Left ventricle myocardium superior (tissue), 1 donor: Measurements from ENCODE around the gene PYGO1. TPM values are rescaled to one million over a fixed set of nuclear protein-coding genes. Genes with fewer than 3 reads are reported as not detected.
A peak's percentile ranks its signal among the peaks of the same experiment; 100 is the strongest.
"Not testable (repeated sequence)": the region's sequence is repeated elsewhere in the genome, so short reads cannot be mapped to it uniquely, and the experiment has no call there.

ENCODE experiments used
- ATAC-seq: fragments of 200-7000 bp; cut with Tn5 transposase; one replicate; pipeline ENCODE4 v1.9.1; 2020; ENCODE audit warnings: mild to moderate bottlenecking, moderate library complexity
- DNase-seq: peaks from one replicate; pipeline ENCODE4 v3.0.0-alpha.2; 2020
- intact Hi-C: fragments of 100-400 bp; cut with micrococcal nuclease; formaldehyde crosslinking; loops from one replicate; pipeline ENCODE4 v1.11.0; 2022
- total RNA-seq: library from RNA; stranded (reverse); fragmentation: NEBNext Ultra II Directional; extraction: Animal tissue kit (Norgen Biotek cat#: 25700); gene quantifications from one replicate; pipeline ENCODE4 v1.2.1, GENCODE V29; 2021
- donor health status: DM: no; HTN: yes; CAD: no; lungs with severe emphysema.

PYGO1 gene
- total RNA-seq, 1 donor from 2014 or later: 7.8 TPM

- intact Hi-C loops: no loop called here
These were observed 72.0 kb downstream of the PYGO1 start for GRCh38 chr15:55515991-55516776.

GRCh38 chr15:55515491-55515890 lies 72.7 kb downstream of the PYGO1 start:
- intact Hi-C loops: no loop called here
- ATAC-seq: no peak

More at GRCh38 chr15:55515991-55516776, 72.0 kb downstream of the PYGO1 start:
- no peak for DNase-seq
- no peak for ATAC-seq

GRCh38 chr15:55514414-55514850 lies 73.7 kb downstream of the PYGO1 start:
- intact Hi-C loops: no loop called here
- no peak for DNase-seq
- no peak for ATAC-seq

More at GRCh38 chr15:55515491-55515890, 72.7 kb downstream of the PYGO1 start:
- DNase-seq: no peak

DNA sequence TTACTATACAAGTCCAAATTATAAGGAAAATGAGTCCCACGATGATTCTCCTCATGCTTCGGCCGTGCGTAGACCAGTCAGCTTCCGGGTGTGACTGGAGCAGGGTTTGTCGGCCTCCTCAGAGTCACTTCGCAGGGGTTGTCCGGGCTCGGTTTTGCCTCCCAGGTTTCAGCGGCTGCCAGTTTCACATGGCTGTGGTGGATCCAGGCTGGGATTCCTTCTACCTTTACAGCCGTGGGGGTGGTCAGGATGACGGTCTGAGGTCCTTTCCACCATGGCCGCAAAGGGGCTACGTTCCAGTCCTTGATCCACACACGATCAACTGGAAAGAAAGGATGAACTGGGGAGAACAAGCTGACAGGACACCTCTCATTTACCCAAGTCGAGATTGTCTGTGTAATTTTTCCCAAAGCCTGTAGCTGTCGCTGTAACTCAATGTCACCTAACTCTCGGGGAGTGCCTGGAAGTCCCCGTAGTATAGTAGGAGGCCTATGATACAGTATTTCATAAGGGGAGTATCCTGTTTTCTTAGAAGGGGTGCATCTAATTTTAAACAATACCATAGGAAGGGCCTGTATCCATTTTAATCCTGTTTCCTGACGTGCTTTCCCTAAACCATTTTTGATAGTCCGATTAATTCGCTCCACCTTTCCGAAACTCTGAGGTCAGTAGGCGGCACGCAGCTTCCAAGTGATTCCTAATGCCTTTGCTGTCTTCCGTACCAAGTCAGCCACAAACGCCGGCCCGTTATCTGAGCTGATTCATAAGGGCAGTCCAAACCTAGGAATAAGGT lies 74.3 kb downstream of the PYGO1 start:
- intact Hi-C loops, DNase-seq, ATAC-seq: not testable (repeated sequence)

GRCh38 chr15:55513152-55513551 lies 75.0 kb downstream of the PYGO1 start:
- ATAC-seq (no peak), DNase-seq (no peak)
- intact Hi-C loops: no loop called here

- ATAC-seq: no peak
- no peak for DNase-seq
- intact Hi-C loops: no loop called here
These were observed 80.6 kb downstream of the PYGO1 start for GRCh38 chr15:55507567-55507966.

GRCh38 chr15:55505407-55505806 lies 82.7 kb downstream of the PYGO1 start:
- ATAC-seq, intact Hi-C loops, DNase-seq: not testable (repeated sequence)

DNA sequence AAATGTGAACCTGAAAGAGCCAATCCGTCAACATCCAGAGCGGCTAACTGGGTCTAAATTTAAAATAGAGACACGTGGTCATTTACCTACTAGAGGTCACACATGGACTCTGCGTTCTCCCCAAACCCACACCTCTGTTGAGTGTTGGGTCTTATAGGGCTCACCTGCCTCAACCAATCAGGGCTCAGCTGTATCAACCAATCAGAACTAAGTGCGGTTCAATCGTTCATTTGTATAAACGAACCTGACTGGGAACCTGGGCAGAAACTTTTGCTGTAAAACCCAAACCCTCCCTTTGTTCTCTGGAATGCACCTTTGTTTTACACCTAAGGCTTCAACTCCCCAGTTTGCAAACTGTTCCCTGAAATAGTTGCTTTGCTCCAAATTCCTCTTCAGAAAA lies 89.0 kb downstream of the PYGO1 start:
- no peak for ATAC-seq
- intact Hi-C loops: no loop called here

DNA sequence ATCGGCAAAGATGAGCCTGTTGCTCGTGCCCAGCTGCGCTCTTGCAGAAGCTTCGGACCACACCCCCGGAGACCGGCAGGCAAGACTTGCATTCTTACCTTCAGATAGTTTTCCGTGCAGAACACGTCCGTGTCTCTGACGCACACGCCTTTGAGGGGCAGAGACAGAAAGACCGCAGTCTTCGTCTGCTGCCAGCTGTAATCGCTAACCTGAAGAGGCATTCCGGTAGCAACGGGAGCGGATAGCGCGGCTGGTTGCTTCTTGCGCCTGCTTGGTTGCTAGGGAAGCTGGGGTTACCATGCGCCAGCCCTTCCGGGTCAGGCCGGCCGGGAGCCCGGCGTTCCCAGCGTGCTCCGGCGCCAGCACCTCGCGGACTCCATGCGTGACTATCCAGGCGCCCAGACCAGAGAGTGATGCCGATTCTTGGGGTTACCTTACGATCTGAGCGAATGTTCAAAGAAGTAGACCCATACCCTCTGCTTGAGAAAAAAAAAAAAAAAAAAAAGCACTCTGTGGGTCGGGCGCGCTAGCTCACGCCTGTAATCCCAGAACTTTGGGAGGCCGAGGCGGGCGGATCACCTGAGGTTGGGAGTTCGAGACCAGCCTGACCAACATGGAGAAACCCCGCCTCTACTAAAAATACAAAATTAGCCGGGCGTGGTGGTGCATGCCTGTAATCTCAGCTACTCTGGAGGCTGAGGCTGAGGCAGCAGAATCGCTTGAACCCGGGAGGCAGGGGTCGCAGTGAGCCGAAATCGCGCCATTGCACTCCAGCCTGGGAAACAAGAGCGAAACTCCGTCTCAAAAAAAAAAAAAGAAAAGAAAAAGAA lies 89.8 kb downstream of the PYGO1 start:
- ATAC-seq (peak; percentile 100), DNase-seq (peak; percentile 92)
- intact Hi-C loops: not testable (repeated sequence)

More for the DNA sequence above, 89.0 kb downstream of the PYGO1 start:
- DNase-seq: no peak

DNA sequence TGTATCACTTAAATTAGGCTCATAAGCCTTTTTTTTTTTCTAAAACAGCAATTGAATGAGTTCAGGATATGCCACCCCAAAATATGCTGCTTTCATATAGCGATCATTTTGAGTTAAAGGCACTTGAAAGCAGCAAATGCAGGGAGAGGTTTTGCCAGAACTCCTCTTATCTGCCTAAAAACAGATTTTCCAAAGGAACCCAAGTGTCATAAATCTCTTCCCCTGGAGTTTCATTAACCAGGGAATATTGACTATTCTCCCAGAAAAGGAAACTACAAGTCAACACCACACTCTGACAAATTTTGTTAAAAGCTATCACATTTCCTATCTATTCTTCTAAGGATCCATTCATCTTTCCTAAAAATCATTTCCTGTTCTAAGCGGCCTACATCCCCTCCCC lies 91.4 kb downstream of the PYGO1 start:
- no peak for ATAC-seq
- no peak for DNase-seq
- intact Hi-C loops: no loop called here

- ATAC-seq: no peak
- DNase-seq: no peak
- intact Hi-C loops: no loop called here
These were observed 93.2 kb downstream of the PYGO1 start for GRCh38 chr15:55494931-55495330.

GRCh38 chr15:55488952-55489600 lies 99.1 kb downstream of the PYGO1 start:
- intact Hi-C loops, DNase-seq, ATAC-seq: not testable (repeated sequence)

Other genes starting within 250 kb of the PYGO1 start
- 82.5 TPM for gene CCPG1, start 180.0 kb downstream of the PYGO1 start, total RNA-seq
- 7.2 TPM for gene PIERCE2, start 179.8 kb downstream of the PYGO1 start, total RNA-seq
- gene DNAAF4, start 80.1 kb downstream of the PYGO1 start, total RNA-seq: 0.79 TPM
- 0.77 TPM for gene PRTG, start 154.8 kb upstream of the PYGO1 start, total RNA-seq